HepG2 (cell line): ENCODE results near the gene CYSRT1. TPM values are rescaled to one million over a fixed set of nuclear protein-coding genes. Genes with fewer than 3 reads are reported as not detected.

Experiments
- ATAC-seq: fragments of 200-7000 bp; cut with Tn5 transposase; 3 replicates; pipeline ENCODE4 v1.9.1; 2020; ENCODE audit warnings: mild to moderate bottlenecking, moderate library complexity
- BruUV-seq: library from RNA; stranded (reverse); fragments of 400-500 nt; replicated peaks from 2 replicates; lab custom pipeline; 2021; lab: Mats Ljungman, UMichigan
- CTCF ChIA-PET: fragments of 300-600 bp; formaldehyde crosslinking; extraction: SDS; loops from one replicate; lab custom pipeline; 2021; ENCODE audit warnings: low total read pairs, inconsistent platforms, low intra/inter-chr PET ratio; lab: Yijun Ruan, JAX
- POLR2A ChIA-PET: fragments of 350-600 bp; sonication (Branson Sonifier 250); formaldehyde crosslinking; loops from one replicate; lab custom pipeline; 2020; ENCODE audit warnings: antibody characterized with exemption, inconsistent platforms; lab: Yijun Ruan, JAX
- DNase-seq: peaks from one replicate; pipeline ENCODE4 v3.0.0-alpha.2; 2015; ENCODE audit warnings: low spot score
- FAIRE-seq: peaks from 3 replicates; lab custom pipeline; 2011; peaks lifted over from hg19 to GRCh38; lab: Jason Lieb, UNC
- H2AFZ ChIP-seq: one replicate; pipeline ENCODE4 v1.6.1; 2011; ENCODE audit warnings: low read length, inconsistent platforms
- H3K27ac ChIP-seq: fragments of 300-600 bp; 3 replicates; pipeline ENCODE4 v1.8.0; 2011; ENCODE audit warnings: mixed run types, mild to moderate bottlenecking, mixed read lengths, low read length, inconsistent platforms; ENCODE audit not compliant: insufficient read depth; ENCODE audit errors: extremely low read length
- H3K27me3 ChIP-seq, 2 experiments: fragments of 200-600 bp in 1 of 2; 2 replicates in 1 of 2; 3 replicates in 1 of 2; pipeline versions ENCODE4 v1.6.0 to v1.8.0; 2011; ENCODE audit warnings: low read length in 2 of 2, mild to moderate bottlenecking in 2 of 2, moderate library complexity in 2 of 2, inconsistent platforms in 1 of 2; ENCODE audit not compliant: insufficient read depth in 2 of 2, control insufficient read depth in 1 of 2
- H3K36me3 ChIP-seq, 2 experiments: fragments of 200-600 bp in 1 of 2; replicated peaks in 1 of 2; 2 replicates in 1 of 2; 3 replicates in 1 of 2; pipeline versions ENCODE4 v1.5.1 to v1.8.0; 2011; ENCODE audit warnings: low read length in 2 of 2, inconsistent platforms in 1 of 2; ENCODE audit not compliant: insufficient read depth in 2 of 2, control insufficient read depth in 1 of 2
- H3K4me1 ChIP-seq: 2 replicates; pipeline ENCODE4 v1.5.1; 2012; ENCODE audit warnings: low read length, inconsistent platforms; ENCODE audit not compliant: insufficient read depth
- H3K4me2 ChIP-seq: 2 replicates; pipeline ENCODE4 v1.6.0; 2011; ENCODE audit warnings: low read depth, low read length, inconsistent platforms
- H3K4me3 ChIP-seq, 3 experiments: fragments of 200-600 bp in 1 of 3; sonication (generic), shearing (Covaris generic) in 1 of 3; replicated peaks in 1 of 3; 2 replicates each; pipeline ENCODE4 v1.5.1; 2011 to 2016; ENCODE audit warnings: low read length in 3 of 3, inconsistent platforms in 2 of 3, low read depth in 2 of 3, mild to moderate bottlenecking in 2 of 3, control low read depth in 1 of 3, mixed read lengths in 1 of 3; ENCODE audit not compliant: insufficient read depth in 1 of 3
- H3K79me2 ChIP-seq: one replicate; pipeline ENCODE4 v1.6.1; 2011; ENCODE audit warnings: low read length, inconsistent platforms; ENCODE audit not compliant: insufficient read depth
- H3K9ac ChIP-seq: 2 replicates; pipeline ENCODE4 v1.6.0; 2011; ENCODE audit warnings: mild to moderate bottlenecking, low read depth, low read length, inconsistent platforms; ENCODE audit not compliant: insufficient read depth
- H3K9me3 ChIP-seq: 2 replicates; pipeline ENCODE4 v1.5.1; 2012; ENCODE audit warnings: mild to moderate bottlenecking, low read length
- H4K20me1 ChIP-seq: 2 replicates; pipeline ENCODE4 v1.6.0; 2011; ENCODE audit warnings: inconsistent platforms, mild to moderate bottlenecking, low read length, moderate library complexity; ENCODE audit not compliant: insufficient read depth
- AGO2 ChIP-seq: fragments of 200-400 bp; formaldehyde crosslinking; optimal IDR thresholded peaks from 2 replicates; pipeline ENCODE3; 2017; ENCODE audit warnings: mild to moderate bottlenecking, low read depth, low read length, moderate library complexity
- RBFOX2 ChIP-seq: fragments of 200-400 bp; formaldehyde crosslinking; IDR thresholded peaks from 2 replicates; pipeline ENCODE4 v1.6.1; 2017; ENCODE audit warnings: low read depth, mild to moderate bottlenecking, low read length
- ZNF33B ChIP-seq: sonication (generic); formaldehyde crosslinking; IDR thresholded peaks from 2 replicates; pipeline ENCODE4 v1.5.1; 2020; ENCODE audit warnings: mild to moderate bottlenecking, missing genetic modification reagents
- WGBS: methylation state at CpG from one replicate; pipeline ENCODE4 v1.1.6; 2017; ENCODE audit warnings: low lambda C conversion rate; 5-methylcytosine and 5-hydroxymethylcytosine counted together
- in situ Hi-C: cut with HindIII; loops from 2 replicates; pipeline ENCODE4 v1.10.0; 2017; ENCODE audit warnings: low pct_unique_long_range_greater_than_20kb; ENCODE audit not compliant: extremely low pct_ligation_motif_present
- intact Hi-C: fragments of 100-400 bp; cut with micrococcal nuclease; formaldehyde crosslinking; loops from one replicate; pipeline ENCODE4 v1.10.0; 2022; ENCODE audit not compliant: unreplicated experiment
- polyA plus RNA-seq, 8 experiments: library from polyadenylated mRNA; depleted of rRNA in 3 of 8; stranded (reverse) in 7 of 8; unstranded in 1 of 8; fragments of >200 nt; fragmentation: Illumina TruSeq in 4 of 8; extraction: Trizol in 4 of 8; gene quantifications; 2 replicates each; pipeline versions ENCODE4 v1.2.1 to v1.2.3, GENCODE V29; 2011 to 2016; ENCODE audit warnings: low read depth in 4 of 8, missing spikeins in 1 of 8, mixed read lengths in 1 of 8; ENCODE audit not compliant: insufficient read depth in 1 of 8
- total RNA-seq, 5 experiments: library from RNA; depleted of rRNA; stranded (reverse); fragments of >200 nt; fragmentation: Illumina TruSeq; extraction: Trizol; gene quantifications; 2 replicates each; pipeline ENCODE4 v1.2.3, GENCODE V29; 2016; ENCODE audit warnings: low read depth in 1 of 5
- TF ChIP-seq, protein P1 (sequence below): IDR thresholded peaks from 2 replicates; pipeline ENCODE4 v1.6.1; 2016
- TF ChIP-seq, protein P2 (sequence below): sonication (generic); formaldehyde crosslinking; IDR thresholded peaks from 2 replicates; pipeline ENCODE4 v1.4.0; 2020; ENCODE audit warnings: missing genetic modification reagents, borderline replicate concordance
- TF ChIP-seq, protein P3 (sequence below): sonication (generic); formaldehyde crosslinking; IDR thresholded peaks from 2 replicates; pipeline ENCODE4 v1.8.0; 2022; ENCODE audit warnings: missing genetic modification reagents, mild to moderate bottlenecking, borderline replicate concordance

Gene CYSRT1
- total and polyA plus RNA-seq, 2 of the 13 experiments (the other 11 are each of a cell fraction or from before 2014, with no cell fraction given), result 1.5 to 2.1 TPM

DNA sequence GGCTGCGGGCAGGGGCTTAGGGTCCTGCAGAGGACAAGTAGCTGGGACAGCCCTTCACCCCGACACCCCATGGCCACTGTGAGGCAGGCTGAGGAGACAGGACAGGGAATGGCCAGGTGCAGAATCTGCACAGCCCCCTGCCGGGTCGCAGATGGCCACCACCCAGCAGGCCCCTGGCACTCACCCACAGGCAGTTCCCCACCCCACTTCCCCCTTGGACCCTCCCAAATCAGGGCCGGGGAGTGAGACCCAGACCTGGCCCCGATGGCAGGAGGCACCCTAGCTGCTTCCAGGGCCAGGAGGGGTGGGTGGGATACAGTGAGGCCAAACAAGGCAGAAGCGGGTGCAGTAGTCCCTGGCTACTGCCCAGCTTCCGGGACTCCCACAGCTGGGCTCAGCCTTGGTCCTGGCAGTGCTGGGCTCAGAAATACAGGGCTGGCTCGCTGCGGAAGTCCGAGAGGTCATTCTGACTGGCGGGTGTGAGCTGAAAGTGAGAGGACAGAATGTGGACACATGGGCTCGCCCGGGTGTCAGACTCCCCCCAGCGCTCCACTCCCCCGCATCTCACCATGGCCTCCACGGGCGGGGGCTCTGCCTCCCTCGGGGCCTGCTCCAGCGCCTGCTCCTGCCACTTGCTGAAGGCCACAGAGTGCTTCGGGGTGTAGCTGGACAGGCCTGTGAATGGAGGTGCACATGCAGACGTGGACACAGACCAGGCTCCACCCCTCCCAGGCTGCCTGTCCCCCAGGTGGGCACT is 33.1 kb upstream of the CYSRT1 start (continued):
- TF ChIP-seq RBFOX2, result peak; percentile 57; the same call in 1 of the 2 replicates
- TF ChIP-seq, protein P1, sequence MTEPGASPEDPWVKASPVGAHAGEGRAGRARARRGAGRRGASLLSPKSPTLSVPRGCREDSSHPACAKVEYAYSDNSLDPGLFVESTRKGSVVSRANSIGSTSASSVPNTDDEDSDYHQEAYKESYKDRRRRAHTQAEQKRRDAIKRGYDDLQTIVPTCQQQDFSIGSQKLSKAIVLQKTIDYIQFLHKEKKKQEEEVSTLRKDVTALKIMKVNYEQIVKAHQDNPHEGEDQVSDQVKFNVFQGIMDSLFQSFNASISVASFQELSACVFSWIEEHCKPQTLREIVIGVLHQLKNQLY (CRISPR knock-in tag), result no peak
- TF ChIP-seq, protein P2, sequence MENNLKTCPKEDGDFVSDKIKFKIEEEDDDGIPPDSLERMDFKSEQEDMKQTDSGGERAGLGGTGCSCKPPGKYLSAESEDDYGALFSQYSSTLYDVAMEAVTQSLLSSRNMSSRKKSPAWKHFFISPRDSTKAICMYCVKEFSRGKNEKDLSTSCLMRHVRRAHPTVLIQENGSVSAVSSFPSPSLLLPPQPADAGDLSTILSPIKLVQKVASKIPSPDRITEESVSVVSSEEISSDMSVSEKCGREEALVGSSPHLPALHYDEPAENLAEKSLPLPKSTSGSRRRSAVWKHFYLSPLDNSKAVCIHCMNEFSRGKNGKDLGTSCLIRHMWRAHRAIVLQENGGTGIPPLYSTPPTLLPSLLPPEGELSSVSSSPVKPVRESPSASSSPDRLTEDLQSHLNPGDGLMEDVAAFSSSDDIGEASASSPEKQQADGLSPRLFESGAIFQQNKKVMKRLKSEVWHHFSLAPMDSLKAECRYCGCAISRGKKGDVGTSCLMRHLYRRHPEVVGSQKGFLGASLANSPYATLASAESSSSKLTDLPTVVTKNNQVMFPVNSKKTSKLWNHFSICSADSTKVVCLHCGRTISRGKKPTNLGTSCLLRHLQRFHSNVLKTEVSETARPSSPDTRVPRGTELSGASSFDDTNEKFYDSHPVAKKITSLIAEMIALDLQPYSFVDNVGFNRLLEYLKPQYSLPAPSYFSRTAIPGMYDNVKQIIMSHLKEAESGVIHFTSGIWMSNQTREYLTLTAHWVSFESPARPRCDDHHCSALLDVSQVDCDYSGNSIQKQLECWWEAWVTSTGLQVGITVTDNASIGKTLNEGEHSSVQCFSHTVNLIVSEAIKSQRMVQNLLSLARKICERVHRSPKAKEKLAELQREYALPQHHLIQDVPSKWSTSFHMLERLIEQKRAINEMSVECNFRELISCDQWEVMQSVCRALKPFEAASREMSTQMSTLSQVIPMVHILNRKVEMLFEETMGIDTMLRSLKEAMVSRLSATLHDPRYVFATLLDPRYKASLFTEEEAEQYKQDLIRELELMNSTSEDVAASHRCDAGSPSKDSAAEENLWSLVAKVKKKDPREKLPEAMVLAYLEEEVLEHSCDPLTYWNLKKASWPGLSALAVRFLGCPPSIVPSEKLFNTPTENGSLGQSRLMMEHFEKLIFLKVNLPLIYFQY (CRISPR knock-in tag), result no peak
- TF ChIP-seq, protein P3, sequence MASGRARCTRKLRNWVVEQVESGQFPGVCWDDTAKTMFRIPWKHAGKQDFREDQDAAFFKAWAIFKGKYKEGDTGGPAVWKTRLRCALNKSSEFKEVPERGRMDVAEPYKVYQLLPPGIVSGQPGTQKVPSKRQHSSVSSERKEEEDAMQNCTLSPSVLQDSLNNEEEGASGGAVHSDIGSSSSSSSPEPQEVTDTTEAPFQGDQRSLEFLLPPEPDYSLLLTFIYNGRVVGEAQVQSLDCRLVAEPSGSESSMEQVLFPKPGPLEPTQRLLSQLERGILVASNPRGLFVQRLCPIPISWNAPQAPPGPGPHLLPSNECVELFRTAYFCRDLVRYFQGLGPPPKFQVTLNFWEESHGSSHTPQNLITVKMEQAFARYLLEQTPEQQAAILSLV, result no peak
- TF ChIP-seq AGO2, result peak; percentile 69

DNA sequence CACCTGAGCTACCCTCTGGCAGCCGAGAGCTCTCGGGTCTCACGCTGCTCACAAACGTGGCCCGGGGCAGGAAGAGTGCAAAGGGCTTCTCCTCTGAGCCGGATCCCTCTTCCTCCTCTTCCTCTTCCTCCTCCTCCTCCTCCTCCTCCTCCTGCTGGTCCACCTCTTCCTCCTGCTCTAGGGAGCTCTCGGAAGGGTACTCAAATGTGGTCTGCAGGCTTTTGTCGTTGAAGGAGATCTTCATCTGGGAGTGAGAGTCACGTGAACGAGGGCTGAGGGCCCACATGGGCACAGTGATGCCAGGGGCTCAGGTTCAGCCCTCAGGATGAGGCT is 32.6 kb upstream of the CYSRT1 start:
- FAIRE-seq, result no peak
- ATAC-seq, result no peak
- Histone ChIP-seq H3K27ac (no peak overlapping the region), H3K4me3 (no peak overlapping the region), H3K36me3 (peaks cover 9 to 14% of the 10 kb centered on the region in 2 experiments; a peak in 3 of 5 replicates), H3K27me3 (no peaks in the 10 kb centered on the region), H3K9ac (no peak overlapping the region), H3K4me2 (no peak overlapping the region), H4K20me1 (no peaks in the 10 kb centered on the region), H2AFZ (no peak overlapping the region), H3K4me1 (peaks cover 47% of the 10 kb centered on the region), H3K9me3 (no peaks in the 10 kb centered on the region), H3K79me2 (peaks cover 40% of the 10 kb centered on the region)
- intact Hi-C loops (no loop called here), in situ Hi-C loops (no loop called here)
- TF ChIP-seq ZNF33B (no peak), RBFOX2 (peak; percentile 4; the same call in 1 of the 2 replicates)
- BruUV-seq, result no TSS peak
- DNase-seq, result no peak
- POLR2A ChIA-PET, result interaction anchor here (1.1 to 1.9 kb wide), 2 partner anchors 8 to 31 kb away, joined by 5 to 6 read pairs; partner anchors contain the start of gene TPRN
- CTCF ChIA-PET, result no interaction called here
- WGBS, result 96% methylated on average over 10 of the region's 10 CpGs
